Measurements from ENCODE around the gene RWDD1.
A peak's percentile ranks its signal among the peaks of the same experiment; 100 is the strongest.

RWDD1 gene

DNA sequence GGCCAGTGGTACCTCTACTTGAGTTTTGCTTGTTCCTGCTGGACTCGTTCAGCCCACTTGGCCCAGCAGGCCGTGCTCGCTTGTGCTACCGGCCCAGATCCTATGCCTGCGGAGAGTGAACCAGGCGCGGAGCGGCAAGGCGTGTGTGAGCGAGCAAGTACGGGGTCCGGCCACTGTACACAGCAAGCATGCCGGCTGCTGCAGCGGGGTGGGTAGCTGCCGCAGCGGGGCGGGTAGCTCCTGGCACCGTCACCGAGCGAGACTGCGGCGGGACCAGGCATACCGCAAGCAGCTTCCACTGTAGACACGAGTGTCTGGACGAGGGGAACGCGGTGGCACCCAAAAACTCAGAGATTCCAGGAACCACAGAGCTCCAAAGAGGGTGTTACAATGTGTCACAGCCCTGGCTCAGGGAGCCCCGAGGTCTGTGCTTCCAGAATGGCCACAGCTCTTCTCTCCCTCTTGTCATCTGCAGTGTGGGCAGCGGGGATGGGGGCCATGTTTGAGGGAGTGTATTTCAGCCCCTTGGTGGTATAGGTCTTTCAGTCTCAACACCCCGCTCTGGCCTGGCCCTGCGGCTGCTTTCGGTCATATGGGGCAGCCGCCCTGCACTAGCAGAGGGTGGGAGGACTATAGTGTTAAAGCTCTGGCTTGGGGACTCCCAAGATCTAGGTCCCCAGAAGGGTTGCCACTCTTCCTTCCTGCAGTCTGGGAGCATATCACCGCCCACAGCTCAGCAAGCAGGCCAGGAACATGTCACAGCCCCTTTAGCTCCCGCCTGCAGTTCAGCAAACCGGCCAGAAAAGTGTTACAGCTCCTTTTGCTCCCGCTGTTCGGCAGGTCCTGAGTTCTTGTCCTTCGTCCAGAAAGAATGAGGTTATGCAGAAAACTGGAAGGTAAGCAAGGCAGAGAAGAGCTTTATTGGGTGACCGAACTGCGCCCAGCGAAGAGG, 6.1 kb upstream of the RWDD1 start:
- peak overlapping the region; percentile 6 for H3K4me3 ChIP-seq (ENCODE audit: low read length)
- TF ChIP-seq, protein P1, sequence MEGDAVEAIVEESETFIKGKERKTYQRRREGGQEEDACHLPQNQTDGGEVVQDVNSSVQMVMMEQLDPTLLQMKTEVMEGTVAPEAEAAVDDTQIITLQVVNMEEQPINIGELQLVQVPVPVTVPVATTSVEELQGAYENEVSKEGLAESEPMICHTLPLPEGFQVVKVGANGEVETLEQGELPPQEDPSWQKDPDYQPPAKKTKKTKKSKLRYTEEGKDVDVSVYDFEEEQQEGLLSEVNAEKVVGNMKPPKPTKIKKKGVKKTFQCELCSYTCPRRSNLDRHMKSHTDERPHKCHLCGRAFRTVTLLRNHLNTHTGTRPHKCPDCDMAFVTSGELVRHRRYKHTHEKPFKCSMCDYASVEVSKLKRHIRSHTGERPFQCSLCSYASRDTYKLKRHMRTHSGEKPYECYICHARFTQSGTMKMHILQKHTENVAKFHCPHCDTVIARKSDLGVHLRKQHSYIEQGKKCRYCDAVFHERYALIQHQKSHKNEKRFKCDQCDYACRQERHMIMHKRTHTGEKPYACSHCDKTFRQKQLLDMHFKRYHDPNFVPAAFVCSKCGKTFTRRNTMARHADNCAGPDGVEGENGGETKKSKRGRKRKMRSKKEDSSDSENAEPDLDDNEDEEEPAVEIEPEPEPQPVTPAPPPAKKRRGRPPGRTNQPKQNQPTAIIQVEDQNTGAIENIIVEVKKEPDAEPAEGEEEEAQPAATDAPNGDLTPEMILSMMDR (IDR thresholded peaks at IDR 0.05; ENCODE audit: insufficient read depth, low read depth, low read length, missing control alignments) = no peak
- peak; percentile 24 for DNase-seq (ENCODE audit: low read depth)

DNA sequence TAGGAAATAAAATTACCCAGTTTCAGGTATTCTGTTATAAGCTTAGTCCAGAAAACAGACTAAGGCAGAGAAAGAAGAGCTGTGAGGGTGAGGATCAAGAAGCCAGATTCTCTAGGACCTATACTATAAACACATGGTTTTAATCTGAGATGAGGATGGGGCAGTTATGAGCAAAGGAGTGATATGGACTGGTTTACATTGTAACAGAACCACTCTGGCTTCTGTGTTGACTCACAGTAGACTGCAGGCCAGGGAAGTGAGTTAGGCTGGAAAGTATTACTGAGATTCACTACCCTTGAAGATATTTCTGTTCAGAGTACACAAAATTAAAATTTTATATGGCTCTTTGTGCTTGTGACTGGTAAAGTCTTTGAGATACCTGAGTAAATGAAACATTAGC, 3.2 kb upstream of the RWDD1 start:
- DNase-seq (ENCODE audit: low read depth) = no peak
- H3K4me3 ChIP-seq (ENCODE audit: low read length) = no peak overlapping the region
- TF ChIP-seq, protein P1 (IDR thresholded peaks at IDR 0.05; ENCODE audit: insufficient read depth, low read depth, low read length, missing control alignments) = no peak

DNA sequence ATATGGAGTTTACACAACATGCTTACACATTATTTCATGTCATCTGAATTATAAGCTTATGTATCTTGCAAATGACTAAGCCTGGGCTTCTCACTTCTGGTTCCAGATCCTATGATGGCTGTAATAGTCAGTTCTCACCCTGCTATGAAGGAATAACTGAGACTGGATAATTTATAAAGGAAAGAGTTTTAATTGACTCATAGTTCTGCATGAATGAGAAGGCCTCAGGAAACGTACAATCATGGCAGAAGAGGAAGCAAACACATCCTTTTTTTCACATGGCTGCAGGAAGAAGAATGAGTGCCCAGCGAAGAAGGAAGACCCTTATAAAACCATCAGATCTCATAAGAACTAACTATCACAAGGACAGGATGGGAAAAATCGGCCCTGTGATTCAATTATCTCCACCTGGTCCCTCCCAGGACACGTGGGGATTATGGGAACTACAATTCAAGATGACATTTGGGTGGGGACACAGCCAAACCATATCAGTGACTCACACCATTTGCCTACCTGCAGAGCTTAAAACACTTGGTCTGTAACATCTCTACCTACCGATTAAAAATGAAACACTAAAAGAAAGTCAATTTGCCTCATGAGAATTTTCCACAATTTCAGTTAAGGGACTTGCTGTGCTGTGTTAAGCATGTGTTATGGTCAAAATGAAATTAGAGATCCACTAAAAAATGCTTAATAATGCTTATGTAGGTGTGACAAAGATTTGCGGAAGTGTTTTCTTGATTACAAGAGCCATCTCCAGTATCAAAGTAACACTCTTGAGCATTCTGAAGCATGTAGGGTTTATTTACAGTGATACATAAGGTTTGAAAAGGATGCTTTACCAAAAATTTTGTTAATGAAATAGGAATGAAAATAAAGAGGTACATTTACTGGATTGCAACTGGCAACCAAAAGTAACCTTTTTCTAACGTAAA, 2.2 kb upstream of the RWDD1 start:
- TF ChIP-seq, protein P1 (IDR thresholded peaks at IDR 0.05; ENCODE audit: insufficient read depth, low read depth, low read length, missing control alignments) = no peak
- H3K4me3 ChIP-seq (ENCODE audit: low read length) = no peak overlapping the region
- peak; percentile 27 for DNase-seq (ENCODE audit: low read depth)

DNA sequence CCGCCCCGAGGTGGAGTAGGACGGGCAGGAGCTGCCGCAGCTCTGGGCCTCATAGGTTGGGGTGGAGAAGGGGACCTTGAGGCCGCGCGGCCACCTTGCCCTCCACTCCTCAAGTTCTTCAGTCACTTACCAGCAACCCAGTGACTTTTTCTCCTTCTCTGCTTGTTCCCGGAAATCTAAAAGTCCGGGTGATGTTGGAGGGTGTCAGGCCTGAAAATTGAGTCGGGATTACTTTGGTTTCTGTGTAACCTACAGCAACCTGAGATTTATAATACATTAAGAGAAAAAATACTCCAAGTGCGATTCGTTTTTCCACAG, 338 bp downstream of the RWDD1 start:
- H3K4me3 ChIP-seq (ENCODE audit: low read length) = peak overlapping the region; percentile 97
- TF ChIP-seq, protein P1 (IDR thresholded peaks at IDR 0.05; ENCODE audit: insufficient read depth, low read depth, low read length, missing control alignments) = no peak
- DNase-seq (ENCODE audit: low read depth) = no peak

DNA sequence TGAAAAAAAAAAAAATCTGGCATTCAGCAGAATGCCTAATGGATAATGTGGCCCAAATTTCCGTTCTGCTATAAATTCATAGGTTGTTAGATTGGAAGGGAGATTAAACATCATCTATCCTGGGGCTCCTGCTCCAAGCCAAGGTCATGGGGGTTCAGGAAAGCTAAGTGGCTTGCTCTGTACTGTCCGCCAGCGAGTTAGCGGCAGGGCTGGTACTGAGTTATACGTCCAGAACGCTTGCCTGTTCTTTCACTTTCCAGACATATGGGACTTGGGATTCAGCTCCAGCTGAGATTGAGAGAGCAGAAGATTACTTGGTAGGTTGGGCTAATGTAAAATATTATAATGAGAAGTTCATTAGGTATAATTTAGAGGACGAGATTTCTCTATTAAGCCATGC, 858 bp downstream of the RWDD1 start:
- peak overlapping the region; percentile 97 for H3K4me3 ChIP-seq (ENCODE audit: low read length)
- TF ChIP-seq, protein P1 (IDR thresholded peaks at IDR 0.05; ENCODE audit: insufficient read depth, low read depth, low read length, missing control alignments) = no peak
- DNase-seq (ENCODE audit: low read depth) = peak; percentile 42

DNA sequence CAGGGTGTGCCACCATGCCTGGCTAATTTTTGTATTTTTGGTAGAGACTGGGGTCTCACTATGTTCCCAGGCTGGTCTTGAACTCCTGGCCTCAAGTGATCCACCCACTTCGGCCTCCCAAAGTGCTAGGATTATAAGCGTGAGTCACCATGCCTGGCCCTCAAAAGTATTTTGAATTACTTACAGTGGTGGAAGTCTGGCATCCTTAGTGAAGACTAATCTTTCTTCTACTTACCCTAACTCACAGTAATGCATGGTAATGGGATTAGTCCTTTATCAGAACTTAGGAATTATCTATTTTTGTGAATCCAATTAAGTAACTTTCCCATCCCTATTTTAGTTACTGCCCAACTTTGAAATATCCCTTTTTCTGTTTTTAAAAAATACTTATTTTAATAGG, 3.9 kb downstream of the RWDD1 start:
- no peak for DNase-seq (ENCODE audit: low read depth)
- H3K4me3 ChIP-seq (ENCODE audit: low read length) = no peak overlapping the region
- TF ChIP-seq, protein P1 (IDR thresholded peaks at IDR 0.05; ENCODE audit: insufficient read depth, low read depth, low read length, missing control alignments) = no peak

Data from epithelial cell of esophagus (primary cell).